ENCODE results near the gene IGFN1.

DNA sequence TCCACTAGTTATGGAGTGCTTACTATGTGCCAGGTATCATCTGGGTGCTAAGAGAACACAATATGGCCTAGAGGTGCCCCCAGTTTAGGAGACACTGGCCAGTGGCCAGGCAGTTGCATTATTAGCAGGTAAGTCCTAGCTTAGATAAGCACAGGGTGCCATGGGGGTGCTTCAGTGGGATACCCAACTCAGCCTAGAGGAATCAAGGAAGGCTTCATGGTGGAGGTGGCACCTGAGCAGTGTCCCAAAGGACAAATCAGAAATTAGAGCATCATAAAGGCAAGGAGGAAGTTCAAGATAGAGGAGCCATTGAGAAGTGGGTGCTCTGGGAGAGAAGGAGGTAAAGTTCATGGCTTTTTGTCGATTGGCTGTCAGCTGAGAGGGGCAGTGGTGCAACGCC, 60.8 kb downstream of the IGFN1 start:
- no peak for TF ChIP-seq CTCF (IDR thresholded peaks at IDR 0.05; ENCODE audit: extremely low read depth in 1 of 2, insufficient read depth in 1 of 2, low read depth in 1 of 2, low read length in 2 of 2)
- TF ChIP-seq POLR2AphosphoS5 (IDR thresholded peaks at IDR 0.05; ENCODE audit: insufficient read depth, low read depth, low read length) = no peak

Measured in endothelial cell of umbilical vein (primary cell).